Activated B cell treated with CpG ODN at 0.5 μM for 24 hours (primary cell): Measurements from ENCODE around the gene SLC24A5. TPM values are rescaled to one million over a fixed set of nuclear protein-coding genes. Genes with fewer than 3 reads are reported as not detected.

Experiments used
- ATAC-seq: fragments of 200-7000 bp; cut with Tn5 transposase; one replicate; pipeline ENCODE4 v1.10.0; 2021; ENCODE audit warnings: low read depth, mild to moderate bottlenecking, moderate library complexity
- CTCF ChIA-PET: fragments of 350-600 bp; sonication (Branson Sonifier 250); formaldehyde crosslinking; loops from one replicate; lab custom pipeline; 2021; ENCODE audit warnings: antibody characterized with exemption; lab: Charles Lee
- POLR2A ChIA-PET: fragments of 350-600 bp; sonication (Branson Sonifier 250); formaldehyde crosslinking; loops from one replicate; lab custom pipeline; 2021; ENCODE audit warnings: antibody characterized with exemption; lab: Charles Lee
- DNase-seq: peaks from one replicate; pipeline ENCODE4 v3.0.0; 2022
- H3K27ac Mint-ChIP-seq: one replicate; pipeline ENCODE4 v1.8.0; 2020; ENCODE audit warnings: mixed read lengths
- H3K27me3 Mint-ChIP-seq: one replicate; pipeline ENCODE4 v1.8.0; 2021; ENCODE audit warnings: mixed read lengths
- H3K36me3 Mint-ChIP-seq: one replicate; pipeline ENCODE4 v1.8.0; 2021; ENCODE audit warnings: low read depth, mixed read lengths
- H3K4me1 Mint-ChIP-seq: one replicate; pipeline ENCODE4 v1.8.0; 2021; ENCODE audit warnings: mixed read lengths
- H3K4me3 Mint-ChIP-seq: one replicate; pipeline ENCODE4 v1.8.0; 2020; ENCODE audit warnings: mild to moderate bottlenecking, mixed read lengths
- H3K9me3 Mint-ChIP-seq: one replicate; pipeline ENCODE4 v1.8.0; 2020; ENCODE audit warnings: mixed read lengths
- intact Hi-C: fragments of 100-400 bp; cut with micrococcal nuclease; formaldehyde crosslinking; loops from one replicate; pipeline ENCODE4 v1.15.1; 2024
- total RNA-seq: library from RNA; stranded (reverse); gene quantifications from 2 replicates; pipeline ENCODE4 v1.2.3, GENCODE V29; 2022
- TF ChIP-seq, protein P1 (sequence below): fragments of 200-600 bp; IDR thresholded peaks from one replicate; pipeline ENCODE4 v1.8.0; 2022; ENCODE audit warnings: antibody characterized with exemption, mild to moderate bottlenecking

The SLC24A5 gene
- total RNA-seq, 1 donor from 2014 or later = not detected

DNA sequence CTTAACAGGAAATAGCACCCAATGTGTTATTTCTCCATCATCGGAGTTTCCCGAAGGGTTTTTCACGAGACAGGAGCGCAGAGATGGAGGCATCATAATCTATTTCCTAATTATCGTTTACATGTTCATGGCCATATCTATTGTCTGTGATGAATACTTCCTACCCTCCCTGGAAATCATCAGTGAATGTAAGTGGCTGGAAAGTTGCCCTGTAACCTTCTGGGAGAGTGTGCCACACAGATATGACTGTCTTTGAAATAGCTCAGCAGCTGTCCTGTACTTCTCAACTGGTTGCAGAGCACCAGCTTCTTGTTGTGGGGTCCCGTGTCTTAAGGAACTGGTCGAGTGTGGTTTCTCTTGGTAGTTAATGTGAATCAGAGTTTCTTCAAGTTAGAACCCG, 1.1 kb downstream of the SLC24A5 start:
- Mint-ChIP-seq H3K36me3 (no peaks in the 10 kb centered on the region), H3K4me1 (no peaks in the 10 kb centered on the region), H3K9me3 (no peaks in the 10 kb centered on the region), H3K4me3 (no peak overlapping the region), H3K27me3 (peaks cover 3% of the 10 kb centered on the region), H3K27ac (no peak overlapping the region)
- CTCF ChIA-PET = no interaction called here
- POLR2A ChIA-PET = no interaction called here
- DNase-seq (no peak), ATAC-seq (no peak)
- TF ChIP-seq, protein P1, sequence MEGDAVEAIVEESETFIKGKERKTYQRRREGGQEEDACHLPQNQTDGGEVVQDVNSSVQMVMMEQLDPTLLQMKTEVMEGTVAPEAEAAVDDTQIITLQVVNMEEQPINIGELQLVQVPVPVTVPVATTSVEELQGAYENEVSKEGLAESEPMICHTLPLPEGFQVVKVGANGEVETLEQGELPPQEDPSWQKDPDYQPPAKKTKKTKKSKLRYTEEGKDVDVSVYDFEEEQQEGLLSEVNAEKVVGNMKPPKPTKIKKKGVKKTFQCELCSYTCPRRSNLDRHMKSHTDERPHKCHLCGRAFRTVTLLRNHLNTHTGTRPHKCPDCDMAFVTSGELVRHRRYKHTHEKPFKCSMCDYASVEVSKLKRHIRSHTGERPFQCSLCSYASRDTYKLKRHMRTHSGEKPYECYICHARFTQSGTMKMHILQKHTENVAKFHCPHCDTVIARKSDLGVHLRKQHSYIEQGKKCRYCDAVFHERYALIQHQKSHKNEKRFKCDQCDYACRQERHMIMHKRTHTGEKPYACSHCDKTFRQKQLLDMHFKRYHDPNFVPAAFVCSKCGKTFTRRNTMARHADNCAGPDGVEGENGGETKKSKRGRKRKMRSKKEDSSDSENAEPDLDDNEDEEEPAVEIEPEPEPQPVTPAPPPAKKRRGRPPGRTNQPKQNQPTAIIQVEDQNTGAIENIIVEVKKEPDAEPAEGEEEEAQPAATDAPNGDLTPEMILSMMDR = no peak
- intact Hi-C loops = no loop called here

DNA sequence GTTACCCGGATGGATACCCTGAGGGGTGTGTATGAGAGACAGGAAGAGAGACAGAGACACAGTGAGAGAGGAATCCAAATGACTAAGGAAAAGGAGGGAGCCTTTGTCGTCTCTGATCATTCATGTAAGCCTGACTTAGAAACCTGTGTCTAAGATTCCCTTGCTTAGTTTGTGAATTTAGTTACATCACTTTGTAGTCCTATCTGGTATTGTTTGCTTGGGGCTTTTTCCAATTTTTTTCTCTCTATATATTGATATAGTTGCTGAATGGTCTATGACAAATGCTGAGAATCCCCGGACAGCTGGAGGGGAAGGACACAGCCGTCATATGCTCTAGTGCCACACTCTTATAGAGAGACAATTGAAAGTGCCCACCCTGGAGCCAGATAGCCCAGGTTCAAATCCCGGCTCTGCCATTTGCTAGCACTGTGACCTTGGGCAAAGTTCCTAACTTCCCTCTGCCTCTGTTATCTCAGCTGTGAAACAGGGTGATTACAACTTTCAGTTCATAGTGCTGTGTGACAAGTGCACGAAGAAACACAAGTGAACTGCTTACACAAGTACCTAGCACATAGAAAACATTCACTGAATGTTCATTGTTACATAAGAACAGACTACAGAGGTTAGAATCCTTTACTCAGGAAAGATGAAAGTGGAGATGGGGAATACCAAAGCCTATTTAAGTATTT, 6.0 kb downstream of the SLC24A5 start:
- intact Hi-C loops = no loop called here
- ATAC-seq (no peak), DNase-seq (no peak)
- Mint-ChIP-seq H3K4me1 (no peaks in the 10 kb centered on the region), H3K36me3 (no peaks in the 10 kb centered on the region), H3K27me3 (peaks cover 3% of the 10 kb centered on the region), H3K4me3 (no peak overlapping the region), H3K9me3 (no peaks in the 10 kb centered on the region), H3K27ac (no peak overlapping the region)
- TF ChIP-seq, protein P1 = no peak
- ChIA-PET CTCF (no interaction called here), POLR2A (no interaction called here)

DNA sequence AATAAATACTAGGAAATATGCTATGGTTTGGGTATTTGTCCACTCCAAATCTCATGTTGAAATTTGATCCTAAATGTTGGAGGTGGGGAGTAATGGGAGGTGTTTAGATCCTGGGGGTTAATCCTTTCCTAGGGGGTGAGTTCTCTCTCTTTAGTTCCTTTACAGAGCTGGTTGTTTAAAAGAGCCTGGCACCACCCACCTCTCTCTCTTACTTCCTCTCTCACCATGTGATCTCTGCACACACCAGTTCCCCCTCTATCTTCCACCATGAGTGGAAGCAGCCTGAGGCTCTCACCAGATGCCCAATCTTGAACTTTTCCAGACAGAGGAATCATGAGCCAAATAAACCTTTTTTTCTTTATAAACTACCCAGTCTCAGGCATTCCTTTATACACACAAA, 10.5 kb downstream of the SLC24A5 start:
- Mint-ChIP-seq H3K4me1 (no peaks in the 10 kb centered on the region), H3K4me3 (no peak overlapping the region), H3K9me3 (no peaks in the 10 kb centered on the region), H3K27ac (no peak overlapping the region), H3K27me3 (no peaks in the 10 kb centered on the region), H3K36me3 (no peaks in the 10 kb centered on the region)
- ChIA-PET POLR2A (no interaction called here), CTCF (no interaction called here)
- DNase-seq (no peak), ATAC-seq (no peak)
- intact Hi-C loops = loop anchor here (10.0 kb wide), 1 partner anchor 63 kb away; the partner anchor contains the start of gene CTXN2
- TF ChIP-seq, protein P1 = no peak

DNA sequence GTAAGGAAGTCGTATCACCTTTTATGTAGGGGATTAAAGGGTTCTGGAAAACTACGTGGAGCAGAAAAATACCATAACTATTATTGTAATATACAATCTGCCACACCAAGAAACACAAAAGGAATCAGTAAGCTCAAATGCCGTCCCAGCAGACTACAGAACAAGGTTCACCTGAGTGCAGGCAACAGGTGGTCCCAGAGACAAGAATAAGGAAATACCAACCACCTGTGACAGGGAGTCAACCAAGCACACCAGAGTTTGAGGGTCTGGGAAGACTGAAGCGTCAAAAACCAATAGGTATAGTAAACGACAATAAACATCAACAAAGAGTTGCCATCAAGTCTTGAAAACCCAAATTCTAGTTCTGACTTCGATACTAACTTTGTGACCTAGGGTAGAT, 12.1 kb downstream of the SLC24A5 start:
- Mint-ChIP-seq H3K4me1 (no peaks in the 10 kb centered on the region), H3K36me3 (no peaks in the 10 kb centered on the region), H3K4me3 (no peak overlapping the region), H3K27ac (no peak overlapping the region), H3K27me3 (no peaks in the 10 kb centered on the region), H3K9me3 (no peaks in the 10 kb centered on the region)
- DNase-seq (no peak), ATAC-seq (no peak)
- TF ChIP-seq, protein P1 = no peak
- intact Hi-C loops = loop anchor here (10.0 kb wide), 1 partner anchor 62 kb away; the partner anchor contains the start of gene CTXN2
- POLR2A ChIA-PET = no interaction called here
- CTCF ChIA-PET = no interaction called here

DNA sequence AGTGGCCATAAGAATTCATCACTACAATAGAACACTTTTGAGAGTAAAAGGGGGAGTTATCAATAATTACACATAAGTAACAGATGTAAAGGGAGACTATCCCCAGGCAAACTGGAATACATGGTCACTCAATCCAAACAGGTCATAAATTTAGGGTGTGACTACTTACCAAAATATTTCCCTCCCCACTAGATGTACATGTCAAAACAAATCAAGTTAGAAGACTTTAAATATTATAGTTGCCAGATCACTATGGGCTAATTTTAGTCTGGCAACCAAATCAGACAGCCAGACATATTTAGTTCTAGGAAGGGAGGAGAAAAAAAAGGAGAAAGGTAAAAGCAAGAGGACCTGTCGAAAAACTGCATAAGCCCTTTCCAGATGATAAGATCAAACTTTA, 23.1 kb downstream of the SLC24A5 start:
- peaks cover 11% of the 10 kb centered on the region for H3K36me3 Mint-ChIP-seq
- ATAC-seq = no peak
- no peak overlapping the region for H3K27ac Mint-ChIP-seq
- TF ChIP-seq, protein P1 = no peak
- DNase-seq = no peak
- H3K4me1 Mint-ChIP-seq = peaks cover 3% of the 10 kb centered on the region
- ChIA-PET CTCF (no interaction called here), POLR2A (no interaction called here)
- H3K9me3 Mint-ChIP-seq = no peaks in the 10 kb centered on the region
- intact Hi-C loops = no loop called here
- H3K27me3 Mint-ChIP-seq = no peaks in the 10 kb centered on the region
- H3K4me3 Mint-ChIP-seq = no peak overlapping the region
